Dedifferentiated amniotic fluid mesenchymal stem cell (primary cell): ENCODE results near the gene ADCYAP1R1.

Experiments used
- DNase-seq: peaks from one replicate; pipeline ENCODE4 v3.0.0-alpha.2; 2016; ENCODE audit errors: extremely low spot score

Gene ADCYAP1R1

DNA sequence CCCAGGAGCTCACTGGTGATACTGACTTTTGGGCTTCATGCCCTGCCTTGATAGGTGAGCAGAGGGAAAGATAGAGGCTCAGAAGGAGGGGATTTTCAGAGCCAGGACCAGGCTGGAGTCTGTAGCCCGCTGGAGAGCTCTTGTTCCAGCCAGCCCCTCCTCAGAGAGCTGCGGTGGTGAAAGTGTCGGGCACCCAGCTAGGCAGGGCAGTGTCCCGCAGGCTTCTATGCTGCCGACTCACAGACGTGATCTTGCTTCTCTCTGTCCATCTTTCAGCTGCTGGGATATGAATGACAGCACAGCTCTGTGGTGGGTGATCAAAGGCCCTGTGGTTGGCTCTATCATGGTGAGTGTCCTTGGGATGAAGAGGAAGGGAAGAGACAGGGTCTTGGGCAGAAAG, 35.2 kb downstream of the ADCYAP1R1 start:
- no peak for DNase-seq

DNA sequence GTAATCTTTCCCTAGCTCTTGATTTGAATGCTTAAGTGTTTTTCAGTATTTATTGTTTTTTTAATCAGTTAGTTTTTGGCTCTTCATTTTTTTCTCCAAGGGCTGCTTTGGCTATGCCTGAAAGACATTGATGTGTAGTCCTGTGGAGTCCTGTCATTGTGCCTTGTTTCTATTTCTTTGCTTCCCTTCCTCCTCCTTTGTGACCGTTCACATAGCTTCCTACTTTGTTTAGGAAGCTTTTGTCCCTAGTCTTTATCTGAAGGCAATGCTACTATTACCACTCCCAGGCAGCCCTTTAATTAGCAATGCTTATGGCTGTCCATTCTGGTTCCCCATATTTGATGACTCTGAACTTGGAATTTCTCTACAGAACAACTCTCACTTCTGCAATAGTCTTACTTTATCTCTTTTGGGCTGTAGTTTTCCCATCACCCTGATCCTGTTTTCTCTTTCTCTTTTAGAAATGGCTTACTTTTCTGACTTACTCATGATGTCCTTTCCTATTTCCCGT, 39.9 kb downstream of the ADCYAP1R1 start:
- no peak for DNase-seq

DNA sequence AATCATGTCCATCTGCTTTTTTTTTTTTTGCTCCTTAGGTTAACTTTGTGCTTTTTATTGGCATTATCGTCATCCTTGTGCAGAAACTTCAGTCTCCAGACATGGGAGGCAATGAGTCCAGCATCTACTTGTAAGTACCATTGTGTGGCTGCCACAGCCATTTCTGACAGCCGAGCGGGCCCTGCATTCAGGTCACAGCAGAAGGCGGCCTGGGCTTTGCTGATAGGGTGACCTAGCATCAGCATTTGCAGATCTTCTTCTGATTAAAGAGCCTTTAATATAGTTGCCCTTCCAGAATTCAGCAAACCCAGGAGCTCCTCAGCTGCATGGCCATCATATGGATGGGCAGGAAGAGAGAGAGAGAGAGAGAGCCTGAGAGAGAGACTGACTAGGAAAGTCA, 40.5 kb downstream of the ADCYAP1R1 start:
- no peak for DNase-seq

DNA sequence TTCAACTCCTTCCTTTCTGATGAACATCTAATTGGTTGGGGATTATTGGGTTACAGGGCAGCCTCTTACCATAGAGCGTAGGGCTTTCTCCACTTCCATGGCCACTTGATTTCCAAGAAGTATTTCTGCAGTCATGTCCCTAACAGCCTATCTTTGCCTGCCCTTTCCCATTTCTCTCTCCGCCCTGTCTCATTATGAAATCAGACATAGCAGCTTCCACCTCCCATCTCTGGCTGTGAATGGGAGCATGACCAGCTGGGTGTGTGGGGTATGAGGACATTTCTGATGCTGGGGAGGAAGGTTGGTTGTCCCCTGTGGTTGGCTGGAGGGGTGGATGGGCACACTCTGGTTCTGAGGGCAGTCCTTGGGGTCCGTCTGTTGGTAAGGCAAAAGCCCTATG, 41.2 kb downstream of the ADCYAP1R1 start:
- no peak for DNase-seq

DNA sequence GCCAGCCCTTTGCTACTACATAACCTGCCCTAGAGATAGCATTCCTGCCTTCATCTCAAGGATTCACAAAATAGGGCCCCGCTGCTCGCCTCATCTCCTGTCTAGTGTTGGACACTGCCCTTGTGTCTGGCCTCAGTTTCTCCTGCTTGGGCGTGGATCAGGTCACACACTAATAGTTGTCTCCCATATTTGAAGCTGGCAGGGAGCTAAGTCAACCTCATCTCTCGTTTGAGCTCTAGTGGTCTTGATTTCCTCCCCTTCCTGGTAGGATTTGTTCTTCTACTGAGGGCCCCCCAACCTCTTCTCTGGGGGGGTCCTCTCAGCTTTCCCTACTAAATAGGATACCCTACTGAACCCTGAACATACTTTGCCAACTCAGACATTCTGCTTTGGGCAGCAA, 42.2 kb downstream of the ADCYAP1R1 start:
- DNase-seq: no peak

- no peak for DNase-seq
These were observed 43.4 kb downstream of the ADCYAP1R1 start for GRCh38 chr7:31095286-31096197.

DNA sequence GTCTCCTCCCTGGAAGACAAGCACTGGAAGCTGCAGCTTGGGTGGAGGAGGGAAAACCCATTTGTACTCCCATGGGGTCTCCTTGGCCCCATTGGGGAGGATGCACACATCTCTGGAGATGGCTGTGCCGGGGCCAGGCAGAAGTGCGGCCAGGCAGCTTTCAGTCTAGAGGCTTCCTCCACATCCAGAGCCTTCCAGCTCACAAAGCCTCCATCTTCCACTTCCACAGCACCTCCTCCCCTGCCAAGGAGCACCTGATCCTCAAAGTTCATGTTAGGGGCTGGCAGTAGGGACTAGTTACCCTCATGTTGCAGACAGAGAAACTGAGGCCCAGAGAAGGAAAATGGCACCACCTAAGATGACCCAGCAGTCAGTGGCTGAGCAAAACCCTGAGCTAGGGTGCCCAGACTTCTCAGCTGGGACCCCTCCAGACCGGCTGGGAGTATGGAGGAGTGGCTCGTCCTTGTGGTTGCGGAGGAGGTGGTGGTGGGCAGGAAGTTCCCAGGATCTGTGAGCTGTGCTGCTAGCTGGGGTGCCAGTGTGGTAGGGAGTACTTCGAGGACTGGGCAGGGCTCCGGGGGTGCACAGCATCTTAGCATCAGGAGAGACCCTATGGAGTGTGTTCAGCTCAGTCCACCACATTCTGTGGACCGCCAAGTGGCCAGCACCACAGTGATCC, 44.2 kb downstream of the ADCYAP1R1 start:
- no peak for DNase-seq

GRCh38 chr7:31096877-31097258, 44.8 kb downstream of the ADCYAP1R1 start:
- no peak for DNase-seq

DNA sequence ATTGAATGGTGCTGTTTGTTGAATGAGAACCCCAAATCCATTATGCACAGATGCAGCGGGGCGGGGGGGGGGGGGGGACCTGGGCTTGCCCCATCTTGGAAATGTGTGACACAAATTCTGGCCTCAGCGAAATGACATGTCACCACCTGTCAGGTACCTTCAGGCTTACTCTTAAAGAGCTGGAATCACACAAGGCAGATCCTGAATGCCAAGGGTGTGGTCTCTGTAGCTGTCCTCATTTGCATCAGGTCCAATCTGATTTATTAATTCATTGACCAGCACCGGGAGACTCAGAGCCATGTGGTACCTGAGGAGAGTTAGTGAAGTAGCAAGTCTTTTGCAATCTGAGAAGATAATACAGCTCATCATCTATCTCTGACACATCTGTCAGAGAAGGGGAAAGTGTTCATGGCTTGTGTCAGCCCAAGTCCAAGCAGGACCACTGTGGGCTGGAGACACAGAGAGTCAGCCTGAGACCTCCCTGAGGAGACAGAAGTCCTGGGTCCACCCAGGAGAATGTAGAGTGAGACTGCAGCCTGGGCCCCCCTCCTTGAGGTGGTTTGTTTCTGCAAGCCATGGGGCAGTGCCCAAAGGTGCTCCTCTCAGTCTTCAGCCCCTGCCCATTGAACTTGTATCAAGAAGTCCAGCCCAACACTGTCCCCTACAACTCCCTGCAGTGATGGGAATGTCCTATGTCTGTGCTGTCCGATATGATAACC, 46.7 kb downstream of the ADCYAP1R1 start:
- DNase-seq: no peak

DNA sequence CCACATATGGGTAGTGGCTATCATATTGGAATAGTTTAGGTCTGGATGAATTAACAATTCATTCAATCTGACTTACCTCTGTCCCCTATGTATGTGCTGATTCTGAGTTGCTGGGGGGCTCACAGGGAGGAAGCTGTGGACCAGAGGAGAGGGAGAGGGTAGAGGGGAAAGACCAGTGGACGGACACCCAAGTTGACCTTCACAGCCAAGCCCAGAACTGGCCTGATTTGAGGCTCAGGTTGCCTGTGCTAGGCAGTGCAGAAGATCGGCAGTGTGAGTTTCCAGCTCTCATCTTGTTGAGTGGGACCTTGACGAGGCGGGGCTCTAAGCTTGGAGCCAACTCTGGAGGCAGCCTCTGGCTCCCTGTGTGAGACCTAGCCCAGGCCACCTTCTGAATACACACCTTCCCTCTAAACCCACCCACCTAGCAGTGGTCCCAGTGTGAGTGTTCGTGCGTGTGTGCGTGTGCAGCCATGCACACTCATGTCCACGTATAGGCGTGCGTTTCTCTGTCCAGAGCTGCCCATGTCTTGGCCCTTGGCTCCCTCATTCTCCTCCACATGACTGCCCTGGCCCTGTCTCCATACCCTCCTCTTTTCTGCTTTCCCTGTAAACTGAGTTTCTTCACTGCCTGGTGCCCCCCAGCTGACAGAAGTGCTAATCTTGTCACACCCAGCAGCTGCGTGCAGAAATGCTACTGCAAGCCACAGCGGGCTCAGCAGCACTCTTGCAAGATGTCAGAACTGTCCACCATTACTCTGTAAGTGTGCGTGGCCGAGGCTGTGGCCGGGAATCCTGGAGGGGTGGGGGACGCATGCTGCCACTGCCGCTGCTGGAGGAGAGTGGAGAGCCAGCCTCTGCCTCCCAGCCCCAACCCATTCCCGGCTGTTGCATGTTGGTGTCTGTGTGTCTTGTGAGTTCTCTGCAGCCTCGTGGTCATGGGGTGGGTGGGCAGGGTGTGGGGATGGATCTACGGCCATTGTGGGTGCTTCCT, 47.6 kb downstream of the ADCYAP1R1 start:
- DNase-seq: no peak

- DNase-seq: no peak
These were observed 48.3 kb downstream of the ADCYAP1R1 start for GRCh38 chr7:31100445-31100844.

DNA sequence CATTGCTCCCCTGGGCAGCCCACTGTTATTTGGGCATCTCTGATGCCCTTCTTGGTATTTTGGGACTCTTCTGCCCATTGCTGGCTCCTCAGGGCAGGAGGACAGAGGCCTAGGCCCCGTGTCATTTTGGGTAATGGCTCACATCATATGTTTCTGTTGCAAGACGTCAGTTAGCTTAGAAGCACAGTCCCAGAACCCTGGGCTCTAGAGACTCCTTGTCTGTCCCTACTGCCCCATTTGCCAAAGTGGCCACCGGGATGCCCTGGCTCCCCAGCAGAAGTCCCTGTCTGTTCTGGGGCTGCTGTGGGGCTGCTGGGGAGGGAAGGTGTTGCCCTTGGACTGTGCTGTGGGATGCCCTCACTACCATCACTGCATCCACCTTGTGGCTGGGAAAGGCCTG, 48.8 kb downstream of the ADCYAP1R1 start:
- no peak for DNase-seq

DNA sequence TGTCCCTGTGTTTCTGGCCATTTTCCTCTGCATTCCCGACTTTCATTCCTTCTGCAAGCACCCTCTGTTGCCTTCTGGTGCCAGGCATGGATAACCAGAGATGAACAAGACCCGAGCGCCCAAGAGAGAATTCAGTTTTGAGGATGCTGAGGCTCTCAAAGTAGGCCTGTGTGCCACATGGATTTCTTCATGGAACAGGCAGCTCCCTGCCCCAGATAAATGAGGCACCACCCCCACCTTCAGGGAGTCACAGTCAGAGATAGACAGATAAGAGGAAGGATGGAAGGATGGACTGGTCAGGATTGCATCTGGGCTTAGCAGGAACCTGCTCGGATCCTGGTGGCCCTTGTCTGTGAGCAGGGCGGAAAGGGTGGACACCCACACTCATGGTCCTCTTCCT, 49.4 kb downstream of the ADCYAP1R1 start:
- DNase-seq: no peak

DNA sequence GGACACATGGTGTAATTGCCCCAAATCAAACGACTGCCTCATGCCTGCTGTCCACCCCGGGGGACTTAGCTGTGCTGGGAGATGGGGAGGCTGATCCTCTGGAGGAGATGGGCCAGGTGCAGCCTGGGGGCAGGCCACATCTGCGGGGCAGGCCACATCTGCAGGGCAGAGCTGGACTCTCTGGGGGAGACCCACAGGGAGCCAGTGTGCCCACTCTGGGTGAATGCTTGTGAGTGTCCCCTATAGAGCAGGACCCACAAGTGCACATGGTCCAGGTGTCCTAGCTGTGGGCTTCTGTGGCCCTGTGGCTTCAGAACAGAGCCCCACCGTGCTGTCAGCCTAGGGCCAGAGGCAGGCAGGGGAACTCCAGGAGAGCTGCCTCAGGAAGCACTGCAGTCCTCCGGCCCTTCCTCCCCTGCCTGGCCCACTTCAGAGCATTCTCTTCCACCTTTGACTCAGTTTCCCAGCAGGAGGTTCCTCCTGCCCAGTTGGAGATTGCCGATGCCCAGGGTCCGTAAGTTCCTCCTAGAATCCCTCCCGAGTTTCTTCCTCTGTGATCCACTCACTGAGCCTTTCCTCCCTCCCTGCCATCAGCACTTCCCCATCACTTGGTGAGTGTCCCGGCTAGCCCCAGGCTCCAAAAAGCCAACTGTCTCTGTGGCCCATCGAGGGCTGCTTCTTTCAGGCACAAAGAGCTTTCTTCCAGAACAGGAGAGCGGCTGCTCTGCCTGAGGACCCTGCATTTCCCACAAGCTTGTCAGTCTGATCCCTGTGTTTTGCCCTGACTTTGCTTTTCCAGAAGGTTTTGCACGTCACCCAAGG, 50.3 kb downstream of the ADCYAP1R1 start:
- no peak for DNase-seq

- no peak for DNase-seq
These were observed 51.1 kb downstream of the ADCYAP1R1 start for GRCh38 chr7:31102973-31103850.

GRCh38 chr7:31104361-31105255, 52.5 kb downstream of the ADCYAP1R1 start:
- DNase-seq: no peak

- no peak for DNase-seq
These were observed 53.3 kb downstream of the ADCYAP1R1 start for GRCh38 chr7:31105256-31105950.
